SK-N-SH (cell line): ENCODE data around the gene CRYBA1. TPM values are rescaled to one million over a fixed set of nuclear protein-coding genes. Genes with fewer than 3 reads are reported as not detected.
A peak's percentile ranks its signal among the peaks of the same experiment; 100 is the strongest.

ENCODE experiments used
- CTCF ChIA-PET: fragments of 300-600, 350-600 bp; formaldehyde crosslinking; extraction: SDS; loops from one replicate; lab custom pipeline; 2021; lab: Yijun Ruan, JAX
- POLR2A ChIA-PET: fragments of 350-600 bp; sonication (Branson Sonifier 250); formaldehyde crosslinking; extraction: SDS; loops from one replicate; lab custom pipeline; 2020; ENCODE audit warnings: antibody characterized with exemption, inconsistent platforms; lab: Yijun Ruan, JAX
- DNase-seq: peaks from one replicate; pipeline ENCODE4 v3.0.0; 2012
- H2AFZ ChIP-seq: fragments of 200-600 bp; sonication (generic); 2 replicates; pipeline ENCODE4 v1.8.1; 2016; ENCODE audit warnings: antibody characterized with exemption, mild to moderate bottlenecking, low read depth
- H3F3A ChIP-seq: fragments of 200-600 bp; sonication (generic); replicated peaks from 2 replicates; pipeline ENCODE3; 2016; ENCODE audit warnings: antibody characterized with exemption, mild to moderate bottlenecking; ENCODE audit not compliant: insufficient read depth
- H3K27ac ChIP-seq, 2 experiments: fragments of 200-500 bp in 1 of 2; fragments of 200-600 bp in 1 of 2; sonication (Bioruptor generic) in 1 of 2; sonication (generic), shearing (Covaris generic) in 1 of 2; 2 replicates each; pipeline versions ENCODE4 v1.5.1 to v1.6.1; 2014 to 2016; ENCODE audit warnings: low read depth in 2 of 2, inconsistent platforms in 1 of 2, low read length in 1 of 2, mild to moderate bottlenecking in 1 of 2, mixed read lengths in 1 of 2
- H3K27me3 ChIP-seq: fragments of 200-600 bp; sonication (generic), shearing (Covaris generic); 2 replicates; pipeline ENCODE4 v1.6.1; 2016; ENCODE audit warnings: mixed run types; ENCODE audit not compliant: insufficient read depth
- H3K36me3 ChIP-seq, 2 experiments: fragments of 200-500 bp in 1 of 2; fragments of 200-600 bp in 1 of 2; sonication (Bioruptor generic) in 1 of 2; sonication (generic) in 1 of 2; replicated peaks in 1 of 2; 2 replicates each; pipeline versions ENCODE3 to v1.5.1; 2014 to 2016; ENCODE audit warnings: low read length in 1 of 2, mild to moderate bottlenecking in 1 of 2; ENCODE audit not compliant: insufficient read depth in 2 of 2, control insufficient read depth in 1 of 2
- H3K4me1 ChIP-seq, 2 experiments: fragments of 200-500 bp in 1 of 2; fragments of 200-600 bp in 1 of 2; sonication (Bioruptor generic) in 1 of 2; sonication (generic), shearing (Covaris generic) in 1 of 2; 2 replicates each; pipeline versions ENCODE4 v1.5.1 to v1.6.1; 2014 to 2016; ENCODE audit warnings: low read depth in 1 of 2, low read length in 1 of 2, mixed run types in 1 of 2; ENCODE audit not compliant: insufficient read depth in 2 of 2, control insufficient read depth in 1 of 2
- H3K4me2 ChIP-seq: fragments of 200-600 bp; sonication (generic), shearing (Covaris generic); 2 replicates; pipeline ENCODE4 v1.6.1; 2017; ENCODE audit warnings: mixed run types
- H3K4me3 ChIP-seq, 2 experiments: fragments of 200-500 bp in 1 of 2; fragments of 200-600 bp in 1 of 2; sonication (Bioruptor generic) in 1 of 2; sonication (generic), shearing (Covaris generic) in 1 of 2; 2 replicates each; pipeline versions ENCODE4 v1.5.1 to v1.8.1; 2014 to 2016; ENCODE audit warnings: low read depth in 2 of 2, inconsistent platforms in 1 of 2, low read length in 1 of 2, mild to moderate bottlenecking in 1 of 2, mixed read lengths in 1 of 2, moderate library complexity in 1 of 2
- H3K79me2 ChIP-seq: fragments of 200-600 bp; sonication (generic); 2 replicates; pipeline ENCODE4 v1.8.1; 2017; ENCODE audit warnings: mild to moderate bottlenecking; ENCODE audit not compliant: insufficient read depth
- H3K9ac ChIP-seq: fragments of 200-600 bp; sonication (generic); 2 replicates; pipeline ENCODE4 v1.6.1; 2017; ENCODE audit warnings: mixed run types
- H3K9me2 ChIP-seq: fragments of 200-600 bp; sonication (generic); 2 replicates; pipeline ENCODE4 v1.6.1; 2017; ENCODE audit warnings: mixed run types
- H3K9me3 ChIP-seq: fragments of 200-600 bp; sonication (generic); 2 replicates; pipeline ENCODE4 v1.6.1; 2017; ENCODE audit warnings: mixed run types, mild to moderate bottlenecking, moderate library complexity
- H4K20me1 ChIP-seq: fragments of 200-600 bp; sonication (generic); 2 replicates; pipeline ENCODE4 v1.6.1; 2017; ENCODE audit warnings: mild to moderate bottlenecking, mixed run types; ENCODE audit not compliant: insufficient read depth
- EZH2phosphoT487 ChIP-seq: fragments of 200-600 bp; sonication (generic); IDR thresholded peaks from 2 replicates; pipeline ENCODE4 v1.6.1; 2017; ENCODE audit warnings: low read depth, mixed run types, mild to moderate bottlenecking, antibody characterized with exemption, moderate library complexity, borderline replicate concordance
- FOSL2 ChIP-seq: IDR thresholded peaks from 2 replicates; pipeline ENCODE4 v1.4.0; 2012; ENCODE audit warnings: low read depth, mild to moderate bottlenecking, moderate library complexity, borderline replicate concordance
- GABPA ChIP-seq: IDR thresholded peaks from 2 replicates; pipeline ENCODE4 v1.4.0; 2012; ENCODE audit warnings: low read depth, mild to moderate bottlenecking
- GATA2 ChIP-seq: sonication (generic); formaldehyde crosslinking; IDR thresholded peaks from 2 replicates; pipeline ENCODE4 v1.5.0; 2020; ENCODE audit warnings: mild to moderate bottlenecking, missing genetic modification reagents
- JUND ChIP-seq: IDR thresholded peaks from 2 replicates; pipeline ENCODE4 v1.4.0; 2012
- MEF2A ChIP-seq: IDR thresholded peaks from 2 replicates; pipeline ENCODE4 v1.4.0; 2012; ENCODE audit warnings: low read depth, borderline replicate concordance
- MXI1 ChIP-seq: IDR thresholded peaks from 2 replicates; pipeline ENCODE4 v1.6.1; 2012; ENCODE audit warnings: mild to moderate bottlenecking, low read depth, low read length, improper control_type of control experiment
- NFIC ChIP-seq: IDR thresholded peaks from 2 replicates; pipeline ENCODE4 v1.4.0; 2012; ENCODE audit warnings: borderline replicate concordance
- NRF1 ChIP-seq: IDR thresholded peaks from 2 replicates; pipeline ENCODE4 v1.6.1; 2012; ENCODE audit warnings: low read depth, mild to moderate bottlenecking, low read length
- POLR2AphosphoS5 ChIP-seq: IDR thresholded peaks from 2 replicates; pipeline ENCODE4 v1.6.1; 2012; ENCODE audit warnings: low read depth, low read length
- RAD21 ChIP-seq: IDR thresholded peaks from 2 replicates; pipeline ENCODE4 v1.6.1; 2012; ENCODE audit warnings: mild to moderate bottlenecking, low read length
- RCOR1 ChIP-seq: fragments of 150-350 bp; IDR thresholded peaks from 2 replicates; pipeline ENCODE4 v1.6.1; 2017; ENCODE audit warnings: antibody characterized with exemption, low read length
- RFX5 ChIP-seq: IDR thresholded peaks from 2 replicates; pipeline ENCODE4 v1.6.1; 2012; ENCODE audit warnings: mild to moderate bottlenecking, improper control_type of control experiment, low read length
- RXRA ChIP-seq: IDR thresholded peaks from 2 replicates; pipeline ENCODE4 v1.4.0; 2012; ENCODE audit warnings: low read depth, mild to moderate bottlenecking, borderline replicate concordance
- SIN3A ChIP-seq: IDR thresholded peaks from 2 replicates; pipeline ENCODE4 v1.6.1; 2012; ENCODE audit warnings: low read depth, mild to moderate bottlenecking, low read length, moderate library complexity, borderline replicate concordance
- SMC3 ChIP-seq: IDR thresholded peaks from 2 replicates; pipeline ENCODE4 v1.6.1; 2012; ENCODE audit warnings: low read depth, low read length, improper control_type of control experiment
- TCF12 ChIP-seq: IDR thresholded peaks from 2 replicates; pipeline ENCODE4 v1.4.0; 2012
- TEAD4 ChIP-seq: IDR thresholded peaks from 2 replicates; pipeline ENCODE4 v1.4.0; 2012; ENCODE audit warnings: mild to moderate bottlenecking, borderline replicate concordance; ENCODE audit not compliant: insufficient read depth
- YY1 ChIP-seq: IDR thresholded peaks from 2 replicates; pipeline ENCODE4 v1.4.0; 2012; ENCODE audit warnings: low read depth, mild to moderate bottlenecking
- WGBS: methylation state at CpG from one replicate; pipeline ENCODE4 v1.1.6; 2017; ENCODE audit warnings: low lambda C conversion rate; 5-methylcytosine and 5-hydroxymethylcytosine counted together
- polyA plus RNA-seq, 3 experiments: library from polyadenylated mRNA; depleted of rRNA; stranded (reverse); fragments of >200 nt; gene quantifications; 2 replicates each; pipeline ENCODE4 v1.2.3, GENCODE V29; 2012
- TF ChIP-seq, protein P1 (sequence below): fragments of 150-350 bp; IDR thresholded peaks from 2 replicates; pipeline ENCODE4 v1.6.1; 2017; ENCODE audit warnings: antibody characterized with exemption, low read length, low read depth, borderline replicate concordance
- TF ChIP-seq, protein P2 (sequence below): fragments of 150-350 bp; IDR thresholded peaks from 2 replicates; pipeline ENCODE4 v1.6.1; 2016; ENCODE audit warnings: mild to moderate bottlenecking, low read depth, low read length
- TF ChIP-seq, protein P3 (sequence below): IDR thresholded peaks from 2 replicates; pipeline ENCODE4 v1.4.0; 2012; ENCODE audit warnings: low read depth
- TF ChIP-seq, protein P4 (sequence below): fragments of 200-600 bp; sonication (generic); IDR thresholded peaks from 2 replicates; pipeline ENCODE4 v1.6.1; 2017; ENCODE audit warnings: antibody characterized with exemption, mild to moderate bottlenecking, moderate library complexity
- TF ChIP-seq, protein P5 (sequence below): IDR thresholded peaks from 2 replicates; pipeline ENCODE4 v1.4.0; 2012; ENCODE audit warnings: low read depth, borderline replicate concordance
- TF ChIP-seq, protein P6 (sequence below): IDR thresholded peaks from 2 replicates; pipeline ENCODE4 v1.6.1; 2012; ENCODE audit warnings: mild to moderate bottlenecking, low read depth, low read length, moderate library complexity

Gene CRYBA1
- polyA plus RNA-seq, 1 of the 3 experiments (the other 2 are of a cell fraction): not detected

DNA sequence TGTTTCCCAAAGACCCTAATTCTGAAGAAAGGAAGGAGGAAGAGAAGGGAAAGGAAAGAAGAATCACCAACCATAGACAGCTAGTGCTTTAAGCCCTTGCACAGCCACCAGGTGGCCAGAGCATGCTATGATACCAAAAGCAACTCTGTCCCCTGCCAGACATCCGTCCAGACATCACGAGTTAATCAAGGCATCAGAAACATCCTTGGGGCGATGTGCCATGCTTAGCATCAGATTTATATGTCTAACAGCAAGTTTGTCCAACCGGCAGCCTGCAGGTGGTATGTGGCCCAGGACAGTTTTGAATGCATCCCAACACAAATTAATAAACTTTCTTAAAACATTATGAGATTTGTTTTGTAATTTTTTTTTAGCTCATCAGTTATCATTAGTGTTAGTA lies 2.9 kb upstream of the CRYBA1 start:
- Histone ChIP-seq H3K9me3 (no peaks in the 10 kb centered on the region), H3K36me3 (no peaks in the 10 kb centered on the region), H3K4me2 (peak overlapping the region; percentile 0; the same call in 1 of the 2 replicates), H3K9ac (no peak overlapping the region), H3K9me2 (no peaks in the 10 kb centered on the region), H3F3A (peaks cover 29% of the 10 kb centered on the region), H4K20me1 (no peaks in the 10 kb centered on the region), H2AFZ (peak overlapping the region; percentile 47; the same call in 1 of the 2 replicates), H3K27me3 (no peaks in the 10 kb centered on the region), H3K27ac (peak overlapping the region in 1 of 2 experiments; percentile 66; a peak in 1 of 4 replicates), H3K79me2 (no peaks in the 10 kb centered on the region), H3K4me3 (no peak overlapping the region), H3K4me1 (peaks cover 19 to 27% of the 10 kb centered on the region in 2 experiments)
- peak; percentile 80 for DNase-seq
- CTCF ChIA-PET: interaction anchor here (0.6 to 4.7 kb wide), 19 partner anchors 8 to 120 kb away, joined by 3 to 34 read pairs (median 5); no protein-coding TSS in a partner anchor
- POLR2A ChIA-PET: interaction anchor here (0.9 kb wide), 1 partner anchor 95 kb away, joined by 3 read pairs; no protein-coding TSS in a partner anchor
- 12% methylated on average over 4 of the region's 4 CpGs for WGBS
- TF ChIP-seq SIN3A (no peak), MEF2A (no peak), FOSL2 (no peak), GABPA (no peak), POLR2AphosphoS5 (no peak), GATA2 (CRISPR knock-in tag) (peak; percentile 73), SMC3 (peak; percentile 68), TCF12 (no peak; the same call in 1 of the 2 replicates), JUND (no peak), RFX5 (no peak), RCOR1 (peak; percentile 78; the same call in 1 of the 2 replicates), MXI1 (peak; percentile 92), NRF1 (no peak), TEAD4 (no peak), EZH2phosphoT487 (no peak), YY1 (no peak), RAD21 (peak; percentile 66), NFIC (no peak), RXRA (no peak)
- TF ChIP-seq, protein P1, sequence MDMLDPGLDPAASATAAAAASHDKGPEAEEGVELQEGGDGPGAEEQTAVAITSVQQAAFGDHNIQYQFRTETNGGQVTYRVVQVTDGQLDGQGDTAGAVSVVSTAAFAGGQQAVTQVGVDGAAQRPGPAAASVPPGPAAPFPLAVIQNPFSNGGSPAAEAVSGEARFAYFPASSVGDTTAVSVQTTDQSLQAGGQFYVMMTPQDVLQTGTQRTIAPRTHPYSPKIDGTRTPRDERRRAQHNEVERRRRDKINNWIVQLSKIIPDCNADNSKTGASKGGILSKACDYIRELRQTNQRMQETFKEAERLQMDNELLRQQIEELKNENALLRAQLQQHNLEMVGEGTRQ: no peak
- TF ChIP-seq, protein P2, sequence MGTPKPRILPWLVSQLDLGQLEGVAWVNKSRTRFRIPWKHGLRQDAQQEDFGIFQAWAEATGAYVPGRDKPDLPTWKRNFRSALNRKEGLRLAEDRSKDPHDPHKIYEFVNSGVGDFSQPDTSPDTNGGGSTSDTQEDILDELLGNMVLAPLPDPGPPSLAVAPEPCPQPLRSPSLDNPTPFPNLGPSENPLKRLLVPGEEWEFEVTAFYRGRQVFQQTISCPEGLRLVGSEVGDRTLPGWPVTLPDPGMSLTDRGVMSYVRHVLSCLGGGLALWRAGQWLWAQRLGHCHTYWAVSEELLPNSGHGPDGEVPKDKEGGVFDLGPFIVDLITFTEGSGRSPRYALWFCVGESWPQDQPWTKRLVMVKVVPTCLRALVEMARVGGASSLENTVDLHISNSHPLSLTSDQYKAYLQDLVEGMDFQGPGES: no peak
- TF ChIP-seq, protein P3, sequence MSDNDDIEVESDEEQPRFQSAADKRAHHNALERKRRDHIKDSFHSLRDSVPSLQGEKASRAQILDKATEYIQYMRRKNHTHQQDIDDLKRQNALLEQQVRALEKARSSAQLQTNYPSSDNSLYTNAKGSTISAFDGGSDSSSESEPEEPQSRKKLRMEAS: 0 out of 2 replicates have a peak, but pooled peaks have one; percentile 42
- TF ChIP-seq, protein P4, sequence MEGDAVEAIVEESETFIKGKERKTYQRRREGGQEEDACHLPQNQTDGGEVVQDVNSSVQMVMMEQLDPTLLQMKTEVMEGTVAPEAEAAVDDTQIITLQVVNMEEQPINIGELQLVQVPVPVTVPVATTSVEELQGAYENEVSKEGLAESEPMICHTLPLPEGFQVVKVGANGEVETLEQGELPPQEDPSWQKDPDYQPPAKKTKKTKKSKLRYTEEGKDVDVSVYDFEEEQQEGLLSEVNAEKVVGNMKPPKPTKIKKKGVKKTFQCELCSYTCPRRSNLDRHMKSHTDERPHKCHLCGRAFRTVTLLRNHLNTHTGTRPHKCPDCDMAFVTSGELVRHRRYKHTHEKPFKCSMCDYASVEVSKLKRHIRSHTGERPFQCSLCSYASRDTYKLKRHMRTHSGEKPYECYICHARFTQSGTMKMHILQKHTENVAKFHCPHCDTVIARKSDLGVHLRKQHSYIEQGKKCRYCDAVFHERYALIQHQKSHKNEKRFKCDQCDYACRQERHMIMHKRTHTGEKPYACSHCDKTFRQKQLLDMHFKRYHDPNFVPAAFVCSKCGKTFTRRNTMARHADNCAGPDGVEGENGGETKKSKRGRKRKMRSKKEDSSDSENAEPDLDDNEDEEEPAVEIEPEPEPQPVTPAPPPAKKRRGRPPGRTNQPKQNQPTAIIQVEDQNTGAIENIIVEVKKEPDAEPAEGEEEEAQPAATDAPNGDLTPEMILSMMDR: peak; percentile 63
- TF ChIP-seq, protein P5, sequence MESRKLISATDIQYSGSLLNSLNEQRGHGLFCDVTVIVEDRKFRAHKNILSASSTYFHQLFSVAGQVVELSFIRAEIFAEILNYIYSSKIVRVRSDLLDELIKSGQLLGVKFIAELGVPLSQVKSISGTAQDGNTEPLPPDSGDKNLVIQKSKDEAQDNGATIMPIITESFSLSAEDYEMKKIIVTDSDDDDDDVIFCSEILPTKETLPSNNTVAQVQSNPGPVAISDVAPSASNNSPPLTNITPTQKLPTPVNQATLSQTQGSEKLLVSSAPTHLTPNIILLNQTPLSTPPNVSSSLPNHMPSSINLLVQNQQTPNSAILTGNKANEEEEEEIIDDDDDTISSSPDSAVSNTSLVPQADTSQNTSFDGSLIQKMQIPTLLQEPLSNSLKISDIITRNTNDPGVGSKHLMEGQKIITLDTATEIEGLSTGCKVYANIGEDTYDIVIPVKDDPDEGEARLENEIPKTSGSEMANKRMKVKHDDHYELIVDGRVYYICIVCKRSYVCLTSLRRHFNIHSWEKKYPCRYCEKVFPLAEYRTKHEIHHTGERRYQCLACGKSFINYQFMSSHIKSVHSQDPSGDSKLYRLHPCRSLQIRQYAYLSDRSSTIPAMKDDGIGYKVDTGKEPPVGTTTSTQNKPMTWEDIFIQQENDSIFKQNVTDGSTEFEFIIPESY: no peak
- TF ChIP-seq, protein P6, sequence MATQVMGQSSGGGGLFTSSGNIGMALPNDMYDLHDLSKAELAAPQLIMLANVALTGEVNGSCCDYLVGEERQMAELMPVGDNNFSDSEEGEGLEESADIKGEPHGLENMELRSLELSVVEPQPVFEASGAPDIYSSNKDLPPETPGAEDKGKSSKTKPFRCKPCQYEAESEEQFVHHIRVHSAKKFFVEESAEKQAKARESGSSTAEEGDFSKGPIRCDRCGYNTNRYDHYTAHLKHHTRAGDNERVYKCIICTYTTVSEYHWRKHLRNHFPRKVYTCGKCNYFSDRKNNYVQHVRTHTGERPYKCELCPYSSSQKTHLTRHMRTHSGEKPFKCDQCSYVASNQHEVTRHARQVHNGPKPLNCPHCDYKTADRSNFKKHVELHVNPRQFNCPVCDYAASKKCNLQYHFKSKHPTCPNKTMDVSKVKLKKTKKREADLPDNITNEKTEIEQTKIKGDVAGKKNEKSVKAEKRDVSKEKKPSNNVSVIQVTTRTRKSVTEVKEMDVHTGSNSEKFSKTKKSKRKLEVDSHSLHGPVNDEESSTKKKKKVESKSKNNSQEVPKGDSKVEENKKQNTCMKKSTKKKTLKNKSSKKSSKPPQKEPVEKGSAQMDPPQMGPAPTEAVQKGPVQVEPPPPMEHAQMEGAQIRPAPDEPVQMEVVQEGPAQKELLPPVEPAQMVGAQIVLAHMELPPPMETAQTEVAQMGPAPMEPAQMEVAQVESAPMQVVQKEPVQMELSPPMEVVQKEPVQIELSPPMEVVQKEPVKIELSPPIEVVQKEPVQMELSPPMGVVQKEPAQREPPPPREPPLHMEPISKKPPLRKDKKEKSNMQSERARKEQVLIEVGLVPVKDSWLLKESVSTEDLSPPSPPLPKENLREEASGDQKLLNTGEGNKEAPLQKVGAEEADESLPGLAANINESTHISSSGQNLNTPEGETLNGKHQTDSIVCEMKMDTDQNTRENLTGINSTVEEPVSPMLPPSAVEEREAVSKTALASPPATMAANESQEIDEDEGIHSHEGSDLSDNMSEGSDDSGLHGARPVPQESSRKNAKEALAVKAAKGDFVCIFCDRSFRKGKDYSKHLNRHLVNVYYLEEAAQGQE: no peak
